ENCODE data around the gene ZNF90.

GRCh38 chr19:20044663-20045062, 33.1 kb upstream of the ZNF90 start:
- TF ChIP-seq CTCF (IDR thresholded peaks at IDR 0.05) (no peak), POLR2A (IDR thresholded peaks at IDR 0.05) (no peak)

Measured in uterus (tissue), 2 donors.